Brain pericyte (primary cell): Measurements from ENCODE around the gene YWHAQ.
"Not testable (repeated sequence)": the region's sequence is repeated elsewhere in the genome, so short reads cannot be mapped to it uniquely, and the experiment has no call there.

ENCODE experiments used
- DNase-seq: peaks from one replicate; pipeline ENCODE4 v3.0.0-alpha.2; 2012; ENCODE audit warnings: low read depth, low spot score

Gene YWHAQ

GRCh38 chr2:9594366-9595054, 36.3 kb downstream of the YWHAQ start:
- DNase-seq, result no peak

GRCh38 chr2:9593925-9594324, 36.9 kb downstream of the YWHAQ start:
- no peak for DNase-seq

- DNase-seq, result no peak
Measured at GRCh38 chr2:9592699-9593098, 38.1 kb downstream of the YWHAQ start.

GRCh38 chr2:9590641-9591040, 40.2 kb downstream of the YWHAQ start:
- DNase-seq, result no peak

- no peak for DNase-seq
Measured at GRCh38 chr2:9586465-9586864, 44.3 kb downstream of the YWHAQ start.

- DNase-seq, result no peak
Measured at GRCh38 chr2:9585486-9585885, 45.3 kb downstream of the YWHAQ start.

- DNase-seq, result not testable (repeated sequence)
Measured at GRCh38 chr2:9584902-9585301, 45.9 kb downstream of the YWHAQ start.

GRCh38 chr2:9582624-9583023, 48.2 kb downstream of the YWHAQ start:
- DNase-seq, result no peak

GRCh38 chr2:9578467-9579235, 52.1 kb downstream of the YWHAQ start:
- no peak for DNase-seq

- DNase-seq, result no peak
Measured at GRCh38 chr2:9574331-9574730, 56.5 kb downstream of the YWHAQ start.

- DNase-seq, result no peak
Measured at GRCh38 chr2:9573840-9574239, 57.0 kb downstream of the YWHAQ start.

- DNase-seq, result no peak
Measured at GRCh38 chr2:9573013-9573720, 57.6 kb downstream of the YWHAQ start.

GRCh38 chr2:9570182-9571060, 60.4 kb downstream of the YWHAQ start:
- no peak for DNase-seq

GRCh38 chr2:9565436-9566153, 65.2 kb downstream of the YWHAQ start:
- no peak for DNase-seq

GRCh38 chr2:9560628-9561027, 70.2 kb downstream of the YWHAQ start:
- no peak for DNase-seq

GRCh38 chr2:9558948-9559381, 71.8 kb downstream of the YWHAQ start:
- DNase-seq, result no peak

- DNase-seq, result no peak
Measured at GRCh38 chr2:9556121-9556743, 74.6 kb downstream of the YWHAQ start.

- peak; percentile 83 for DNase-seq
Measured at GRCh38 chr2:9555297-9556120, 75.3 kb downstream of the YWHAQ start, which contains the start of gene ADAM17. ADAM17 (minus strand) TSS chr2:9555830; CDS start chr2:9555605, 225 bp downstream.

- DNase-seq, result no peak
Measured at GRCh38 chr2:9554921-9555296, 75.9 kb downstream of the YWHAQ start.
